ENCODE measurements around the gene LRRC57.

DNA sequence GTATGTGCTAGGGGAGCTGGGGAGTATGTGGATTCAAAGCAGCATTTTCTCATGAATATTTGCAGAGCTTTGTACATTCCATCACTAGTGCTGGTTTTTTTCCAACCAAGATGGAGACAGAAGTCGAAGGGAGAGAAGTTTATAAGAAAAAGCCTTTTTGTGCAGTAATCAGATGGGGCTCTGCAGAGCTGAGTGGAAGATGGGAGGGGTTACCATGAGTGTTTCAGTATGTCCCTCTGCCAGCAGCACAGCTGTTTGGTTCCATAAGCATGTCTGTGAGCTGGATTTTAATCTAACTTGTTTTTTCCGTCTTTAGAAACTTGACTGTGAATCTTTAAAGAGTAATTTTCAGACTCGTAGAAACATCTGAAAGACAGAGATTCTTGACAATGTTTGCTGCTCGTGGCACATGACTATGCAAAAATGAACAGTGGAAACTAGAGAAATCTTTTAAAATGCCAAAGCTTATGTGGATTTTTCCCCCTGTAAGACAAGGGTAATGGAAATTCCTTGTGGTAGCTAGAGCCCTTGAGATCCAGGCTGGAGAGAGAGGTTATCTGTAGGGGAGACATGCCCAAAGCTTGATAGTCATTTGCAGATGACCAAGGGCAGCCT lies 47.1 kb upstream of the LRRC57 start:
- TF ChIP-seq CTCF (IDR thresholded peaks at IDR 0.05): no peak
- TF ChIP-seq EZH2 (IDR thresholded peaks at IDR 0.05): no peak

Measured in neural progenitor cell (in vitro differentiated cells).